Ureter (tissue), 1 donor: ENCODE measurements around the gene ASB9. TPM values are rescaled to one million over a fixed set of nuclear protein-coding genes. Genes with fewer than 3 reads are reported as not detected.

ENCODE experiments used
- total RNA-seq: library from RNA; stranded (reverse); gene quantifications from one replicate; pipeline ENCODE4 v1.2.4, GENCODE V29; 2023
- donor health status: DM: yes; HTN: yes; CAD: no.

The ASB9 gene
- total RNA-seq, 1 donor from 2014 or later: 2.0 TPM

Other genes with a start within 250 kb of the ASB9 start
- not detected for gene ASB11, start 45.6 kb upstream of the ASB9 start, total RNA-seq
- gene PIGA, start 65.4 kb upstream of the ASB9 start, total RNA-seq: 25.5 TPM
- gene VEGFD, start 114.3 kb upstream of the ASB9 start, total RNA-seq: 4.1 TPM
- 19.0 TPM for gene PIR, start 223.2 kb upstream of the ASB9 start, total RNA-seq
- 1.4 TPM for gene BMX, start 230.7 kb upstream of the ASB9 start, total RNA-seq